NCI-H510A treated with DMSO at 0.1 percent for 48 hours (cell line): Measurements from ENCODE around the gene MTMR3.
A peak's percentile ranks its signal among the peaks of the same experiment; 100 is the strongest.

Experiments used
- DNase-seq: peaks from one replicate; lab custom pipeline; 2025; lab: John Stamatoyannopoulos, UW

MTMR3 gene

GRCh38 chr22:29870574-29870973 is 12.4 kb upstream of the MTMR3 start:
- no peak for DNase-seq

GRCh38 chr22:29871684-29872083 is 11.3 kb upstream of the MTMR3 start:
- DNase-seq: no peak

- DNase-seq: no peak
Measured at GRCh38 chr22:29872144-29872893, 10.7 kb upstream of the MTMR3 start.

GRCh38 chr22:29872989-29873388 is 10.0 kb upstream of the MTMR3 start:
- no peak for DNase-seq

- no peak for DNase-seq
Measured at GRCh38 chr22:29873943-29874342, 9.0 kb upstream of the MTMR3 start.

- no peak for DNase-seq
Measured at GRCh38 chr22:29877620-29878019, 5.4 kb upstream of the MTMR3 start.

- no peak for DNase-seq
Measured at GRCh38 chr22:29879753-29880152, 3.2 kb upstream of the MTMR3 start.

GRCh38 chr22:29882716-29883044 is 294 bp upstream of the MTMR3 start:
- DNase-seq: no peak

GRCh38 chr22:29883775-29884097 is 762 bp downstream of the MTMR3 start:
- DNase-seq: no peak

GRCh38 chr22:29885610-29886009 is 2.6 kb downstream of the MTMR3 start:
- no peak for DNase-seq

GRCh38 chr22:29886596-29886995 is 3.6 kb downstream of the MTMR3 start:
- DNase-seq: no peak

GRCh38 chr22:29887358-29887757 is 4.4 kb downstream of the MTMR3 start:
- no peak for DNase-seq

- no peak for DNase-seq
Measured at GRCh38 chr22:29890760-29891159, 7.8 kb downstream of the MTMR3 start.

GRCh38 chr22:29892315-29893156 is 9.6 kb downstream of the MTMR3 start:
- no peak for DNase-seq

GRCh38 chr22:29901354-29901753 is 18.4 kb downstream of the MTMR3 start:
- no peak for DNase-seq

GRCh38 chr22:29903371-29903770 is 20.4 kb downstream of the MTMR3 start:
- DNase-seq: no peak

- DNase-seq: no peak
Measured at GRCh38 chr22:29904020-29904419, 21.0 kb downstream of the MTMR3 start.

GRCh38 chr22:29907753-29908515 is 25.0 kb downstream of the MTMR3 start:
- DNase-seq: peak; percentile 42

GRCh38 chr22:29912141-29912540 is 29.2 kb downstream of the MTMR3 start:
- no peak for DNase-seq

GRCh38 chr22:29912605-29913398 is 29.8 kb downstream of the MTMR3 start:
- DNase-seq: no peak

GRCh38 chr22:29914165-29914564 is 31.2 kb downstream of the MTMR3 start:
- DNase-seq: no peak

GRCh38 chr22:29914991-29915533 is 32.1 kb downstream of the MTMR3 start:
- no peak for DNase-seq
